Measurements from ENCODE around the gene PSPN. TPM values are rescaled to one million over a fixed set of nuclear protein-coding genes. Genes with fewer than 3 reads are reported as not detected.

PSPN gene
- total and polyA plus RNA-seq, 9 of the 15 experiments (the other 6 are each of a cell fraction or from before 2014, with no cell fraction given) = 0.21 to 1.1 (median 0.58) TPM

GRCh38 chr19:6384381-6384780 lies 8.6 kb upstream of the PSPN start:
- in situ Hi-C loops (cut with MboI) = no loop called here
- H3K4me1 ChIP-seq (replicated peaks in 1 of 2; ENCODE audit: control insufficient read depth in 2 of 2, insufficient read depth in 2 of 2, low read length in 2 of 2) = peaks cover 0 to 25% of the 10 kb centered on the region in 2 experiments; a peak in 1 of 5 replicates
- ChIA-PET POLR2A (interaction anchor here (1.0 to 1.1 kb wide), 2 partner anchors 12 to 177 kb away, joined by 3 to 4 read pairs; partner anchors contain the start of gene ALKBH7), CTCF (ENCODE audit: low intra/inter-chr PET ratio) (no interaction called here)
- no peak overlapping the region for H3K4me3 ChIP-seq
- ATAC-seq (no peak), FAIRE-seq (no peak), DNase-seq (ENCODE audit: extremely low read depth in 1 of 4, low spot score in 3 of 4) (no peak)
- H3K27ac ChIP-seq (ENCODE audit: extremely low read depth, low read depth, low read length) = no peak overlapping the region
- no peaks in the 10 kb centered on the region for H3K9me1 ChIP-seq (ENCODE audit: control insufficient read depth, insufficient read depth, low read length)
- no peaks in the 10 kb centered on the region for H3K9me3 ChIP-seq (replicated peaks; ENCODE audit: control insufficient read depth, insufficient read depth, low read depth, low read length)
- WGBS (ENCODE audit: insufficient coverage, low coverage, missing lambda C conversion rate) = 92% methylated on average over 4 of the region's 4 CpGs
- no peaks in the 10 kb centered on the region for H3K27me3 ChIP-seq (ENCODE audit: control insufficient read depth in 2 of 2, insufficient read depth in 2 of 2, low read length in 2 of 2)
- intact Hi-C loops (cut with micrococcal nuclease) = no loop called here
- no peak overlapping the region for H2AFZ ChIP-seq (ENCODE audit: low read depth, low read length)
- peaks cover 86% of the 10 kb centered on the region; the same call in 2 of the 3 replicates for H3K36me3 ChIP-seq (ENCODE audit: control insufficient read depth, insufficient read depth, low read length)
- H3K79me2 ChIP-seq (ENCODE audit: control insufficient read depth, insufficient read depth, low read length) = no peaks in the 10 kb centered on the region
- no peak overlapping the region for H3K9ac ChIP-seq (ENCODE audit: insufficient read depth in 1 of 2, low read depth in 2 of 2, low read length in 2 of 2)
- no peak overlapping the region for H3K4me2 ChIP-seq (ENCODE audit: insufficient read depth, low read length)
- no TSS peak for BruUV-seq (replicated peaks)
- TF ChIP-seq, protein P1, sequence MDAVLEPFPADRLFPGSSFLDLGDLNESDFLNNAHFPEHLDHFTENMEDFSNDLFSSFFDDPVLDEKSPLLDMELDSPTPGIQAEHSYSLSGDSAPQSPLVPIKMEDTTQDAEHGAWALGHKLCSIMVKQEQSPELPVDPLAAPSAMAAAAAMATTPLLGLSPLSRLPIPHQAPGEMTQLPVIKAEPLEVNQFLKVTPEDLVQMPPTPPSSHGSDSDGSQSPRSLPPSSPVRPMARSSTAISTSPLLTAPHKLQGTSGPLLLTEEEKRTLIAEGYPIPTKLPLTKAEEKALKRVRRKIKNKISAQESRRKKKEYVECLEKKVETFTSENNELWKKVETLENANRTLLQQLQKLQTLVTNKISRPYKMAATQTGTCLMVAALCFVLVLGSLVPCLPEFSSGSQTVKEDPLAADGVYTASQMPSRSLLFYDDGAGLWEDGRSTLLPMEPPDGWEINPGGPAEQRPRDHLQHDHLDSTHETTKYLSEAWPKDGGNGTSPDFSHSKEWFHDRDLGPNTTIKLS (IDR thresholded peaks at IDR 0.05; ENCODE audit: borderline replicate concordance, low read depth) = no peak
- TF ChIP-seq FUS (optimal IDR thresholded peaks at IDR 0.05; ENCODE audit: low read depth, low read length) (no peak), E2F5 (CRISPR knock-in tag; IDR thresholded peaks at IDR 0.05) (no peak), PTBP1 (IDR thresholded peaks at IDR 0.05; ENCODE audit: low read depth, low read length) (no peak), MEF2D (tag; conservative IDR thresholded peaks at IDR 0.05; ENCODE audit: low read depth) (no peak), ZNF785 (CRISPR knock-in tag; IDR thresholded peaks at IDR 0.05) (no peak), ZNF23 (CRISPR knock-in tag; IDR thresholded peaks at IDR 0.05) (no peak), ZBED1 (IDR thresholded peaks at IDR 0.05) (no peak)
- TF ChIP-seq, protein P2, sequence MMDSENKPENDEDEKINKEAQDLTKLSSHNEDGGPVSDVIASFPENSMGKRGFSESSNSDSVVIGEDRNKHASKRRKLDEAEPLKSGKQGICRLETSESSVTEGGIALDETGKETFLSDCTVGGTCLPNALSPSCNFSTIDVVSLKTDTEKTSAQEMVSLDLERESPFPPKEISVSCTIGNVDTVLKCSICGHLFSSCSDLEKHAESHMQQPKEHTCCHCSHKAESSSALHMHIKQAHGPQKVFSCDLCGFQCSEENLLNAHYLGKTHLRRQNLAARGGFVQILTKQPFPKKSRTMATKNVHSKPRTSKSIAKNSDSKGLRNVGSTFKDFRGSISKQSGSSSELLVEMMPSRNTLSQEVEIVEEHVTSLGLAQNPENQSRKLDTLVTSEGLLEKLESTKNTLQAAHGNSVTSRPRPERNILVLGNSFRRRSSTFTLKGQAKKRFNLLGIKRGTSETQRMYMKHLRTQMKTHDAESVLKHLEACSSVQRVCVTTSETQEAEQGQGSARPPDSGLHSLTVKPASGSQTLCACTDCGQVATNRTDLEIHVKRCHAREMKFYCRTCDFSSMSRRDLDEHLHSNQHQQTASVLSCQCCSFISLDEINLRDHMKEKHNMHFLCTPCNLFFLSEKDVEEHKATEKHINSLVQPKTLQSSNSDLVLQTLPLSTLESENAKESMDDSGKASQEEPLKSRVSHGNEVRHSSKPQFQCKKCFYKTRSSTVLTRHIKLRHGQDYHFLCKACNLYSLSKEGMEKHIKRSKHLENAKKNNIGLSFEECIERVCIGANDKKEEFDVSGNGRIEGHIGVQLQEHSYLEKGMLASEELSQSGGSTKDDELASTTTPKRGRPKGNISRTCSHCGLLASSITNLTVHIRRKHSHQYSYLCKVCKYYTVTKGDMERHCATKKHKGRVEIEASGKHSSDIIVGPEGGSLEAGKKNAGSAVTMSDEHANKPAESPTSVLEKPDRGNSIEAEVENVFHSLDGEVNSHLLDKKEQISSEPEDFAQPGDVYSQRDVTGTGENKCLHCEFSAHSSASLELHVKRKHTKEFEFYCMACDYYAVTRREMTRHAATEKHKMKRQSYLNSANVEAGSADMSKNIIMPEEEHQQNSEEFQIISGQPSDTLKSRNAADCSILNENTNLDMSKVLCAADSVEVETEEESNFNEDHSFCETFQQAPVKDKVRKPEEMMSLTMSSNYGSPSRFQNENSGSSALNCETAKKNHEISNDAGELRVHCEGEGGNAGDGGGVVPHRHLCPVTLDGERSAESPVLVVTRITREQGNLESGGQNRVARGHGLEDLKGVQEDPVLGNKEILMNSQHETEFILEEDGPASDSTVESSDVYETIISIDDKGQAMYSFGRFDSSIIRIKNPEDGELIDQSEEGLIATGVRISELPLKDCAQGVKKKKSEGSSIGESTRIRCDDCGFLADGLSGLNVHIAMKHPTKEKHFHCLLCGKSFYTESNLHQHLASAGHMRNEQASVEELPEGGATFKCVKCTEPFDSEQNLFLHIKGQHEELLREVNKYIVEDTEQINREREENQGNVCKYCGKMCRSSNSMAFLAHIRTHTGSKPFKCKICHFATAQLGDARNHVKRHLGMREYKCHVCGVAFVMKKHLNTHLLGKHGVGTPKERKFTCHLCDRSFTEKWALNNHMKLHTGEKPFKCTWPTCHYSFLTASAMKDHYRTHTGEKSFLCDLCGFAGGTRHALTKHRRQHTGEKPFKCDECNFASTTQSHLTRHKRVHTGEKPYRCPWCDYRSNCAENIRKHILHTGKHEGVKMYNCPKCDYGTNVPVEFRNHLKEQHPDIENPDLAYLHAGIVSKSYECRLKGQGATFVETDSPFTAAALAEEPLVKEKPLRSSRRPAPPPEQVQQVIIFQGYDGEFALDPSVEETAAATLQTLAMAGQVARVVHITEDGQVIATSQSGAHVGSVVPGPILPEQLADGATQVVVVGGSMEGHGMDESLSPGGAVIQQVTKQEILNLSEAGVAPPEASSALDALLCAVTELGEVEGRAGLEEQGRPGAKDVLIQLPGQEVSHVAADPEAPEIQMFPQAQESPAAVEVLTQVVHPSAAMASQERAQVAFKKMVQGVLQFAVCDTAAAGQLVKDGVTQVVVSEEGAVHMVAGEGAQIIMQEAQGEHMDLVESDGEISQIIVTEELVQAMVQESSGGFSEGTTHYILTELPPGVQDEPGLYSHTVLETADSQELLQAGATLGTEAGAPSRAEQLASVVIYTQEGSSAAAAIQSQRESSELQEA (IDR thresholded peaks at IDR 0.05; ENCODE audit: low read depth) = no peak
- no peaks in the 10 kb centered on the region for H4K20me1 ChIP-seq (replicated peaks; ENCODE audit: control insufficient read depth, insufficient read depth, low read length)
